NCI-H2081 (cell line): ENCODE measurements around the gene ADRA2C.

Experiments
- DNase-seq, 2 experiments: peaks; one replicate each; lab custom pipeline; 2025; lab: John Stamatoyannopoulos, UW

Gene ADRA2C

DNA sequence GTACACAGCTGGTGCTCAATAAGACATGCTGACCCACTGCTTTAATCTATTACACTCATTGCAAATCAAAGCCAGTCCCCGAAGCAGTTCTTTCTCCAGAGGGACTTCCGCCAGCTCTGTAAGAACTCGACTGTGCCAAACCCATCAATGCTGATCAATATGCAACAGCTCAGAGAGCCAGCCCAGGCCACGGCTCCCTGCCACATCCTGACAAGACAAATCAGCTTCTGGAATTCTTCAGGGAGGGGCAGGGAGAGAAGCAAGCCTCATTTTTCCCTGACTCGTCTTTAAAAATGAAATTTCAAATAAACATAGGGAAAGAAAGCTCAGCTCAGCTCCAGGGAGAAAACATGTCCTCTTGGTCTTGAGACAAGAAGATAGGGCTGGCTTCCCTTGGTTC is 5.3 kb upstream of the ADRA2C start:
- no peak for DNase-seq

DNA sequence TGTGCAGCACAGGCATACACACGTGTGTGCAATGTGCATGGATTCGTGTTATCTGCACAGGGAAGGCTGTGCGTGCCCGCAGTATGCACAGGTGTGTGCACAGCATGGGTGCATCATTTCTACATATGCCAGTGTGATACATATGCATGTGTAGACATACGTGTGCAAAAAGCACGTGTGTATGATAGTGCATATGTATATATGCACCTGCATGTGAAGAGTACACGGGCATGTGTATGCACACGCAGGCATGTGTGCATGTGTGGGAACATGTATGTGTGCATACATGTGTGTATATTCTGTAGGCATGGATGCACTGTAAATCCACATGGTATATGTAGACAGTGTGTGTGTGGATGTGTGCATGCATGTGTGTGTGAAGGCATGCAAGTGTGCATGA is 3.9 kb upstream of the ADRA2C start:
- no peak for DNase-seq

DNA sequence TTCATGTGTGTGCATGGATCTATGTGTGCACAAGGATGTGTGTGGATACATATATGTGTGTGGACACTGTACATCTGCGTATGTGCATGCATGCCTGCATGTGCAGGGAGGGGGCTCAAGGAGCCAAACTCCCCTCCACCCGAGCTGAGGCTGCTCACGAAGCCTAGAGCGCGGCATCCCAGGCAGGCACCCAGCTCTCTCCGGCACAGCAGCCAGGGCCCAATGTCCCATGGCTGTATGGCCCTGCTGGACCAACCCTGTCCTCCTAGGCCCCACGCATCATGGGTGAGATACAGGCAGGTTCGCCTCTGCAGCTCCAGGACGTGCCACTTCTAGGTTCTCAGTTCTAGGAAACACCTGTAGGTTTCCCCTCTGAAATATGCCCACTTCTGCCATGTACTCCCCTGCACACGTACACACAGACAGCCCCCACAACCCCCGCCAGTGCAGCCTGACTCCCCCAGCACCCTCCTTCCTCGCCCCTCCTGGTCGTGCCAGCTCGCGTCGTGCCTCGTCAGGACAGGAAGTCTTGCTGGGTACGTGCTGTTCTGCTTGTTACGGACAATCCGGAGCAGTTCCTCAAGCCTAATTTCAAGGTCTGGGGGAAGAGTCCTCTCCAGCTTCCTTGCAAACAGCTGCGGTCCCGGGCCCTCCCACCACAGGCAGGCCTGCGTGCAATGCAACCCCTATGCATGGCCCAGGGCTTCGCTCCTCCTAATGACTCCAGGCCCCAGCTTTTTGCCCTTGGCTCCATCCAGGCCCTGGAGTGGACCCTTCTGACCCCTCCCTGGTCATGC is 3.2 kb upstream of the ADRA2C start:
- DNase-seq = no peak

DNA sequence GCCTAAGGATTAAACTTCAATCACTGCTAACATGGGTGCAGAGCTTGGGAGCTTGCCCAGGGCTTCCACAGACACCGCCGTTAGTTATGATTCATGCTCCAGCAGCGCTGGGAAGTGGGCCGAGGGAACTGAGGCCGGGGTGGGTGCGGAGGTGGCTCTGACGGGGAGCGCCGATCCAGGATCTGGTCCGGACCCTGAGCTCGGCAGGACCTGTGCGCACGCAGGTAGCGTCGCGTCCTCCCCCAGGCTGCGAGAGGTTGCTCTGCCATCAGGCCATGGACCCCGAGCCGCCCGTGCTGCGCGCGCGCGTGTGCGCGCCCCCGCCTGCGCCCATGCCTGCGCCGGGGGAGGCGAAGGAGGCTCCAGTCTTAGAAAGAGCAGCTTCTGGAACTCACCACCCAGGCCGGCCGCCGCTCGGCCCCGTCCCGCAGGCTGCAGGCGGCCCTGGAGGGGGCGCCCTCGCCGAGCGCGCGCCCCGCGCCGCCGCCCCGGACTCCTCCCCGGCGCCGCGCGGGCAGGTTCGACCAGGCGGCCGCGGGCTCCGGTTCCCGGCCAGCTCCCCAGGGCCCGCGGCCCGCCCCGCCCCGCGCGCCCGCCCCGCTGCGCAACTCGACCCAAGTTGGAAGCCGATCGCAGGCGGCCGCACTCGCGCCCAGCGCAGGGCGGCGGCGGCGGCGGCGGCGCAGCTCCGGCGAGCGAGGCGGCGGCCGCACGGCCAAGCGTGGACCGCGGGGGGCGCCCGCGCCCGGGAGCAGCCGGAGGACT is 732 bp upstream of the ADRA2C start:
- DNase-seq = no peak

DNA sequence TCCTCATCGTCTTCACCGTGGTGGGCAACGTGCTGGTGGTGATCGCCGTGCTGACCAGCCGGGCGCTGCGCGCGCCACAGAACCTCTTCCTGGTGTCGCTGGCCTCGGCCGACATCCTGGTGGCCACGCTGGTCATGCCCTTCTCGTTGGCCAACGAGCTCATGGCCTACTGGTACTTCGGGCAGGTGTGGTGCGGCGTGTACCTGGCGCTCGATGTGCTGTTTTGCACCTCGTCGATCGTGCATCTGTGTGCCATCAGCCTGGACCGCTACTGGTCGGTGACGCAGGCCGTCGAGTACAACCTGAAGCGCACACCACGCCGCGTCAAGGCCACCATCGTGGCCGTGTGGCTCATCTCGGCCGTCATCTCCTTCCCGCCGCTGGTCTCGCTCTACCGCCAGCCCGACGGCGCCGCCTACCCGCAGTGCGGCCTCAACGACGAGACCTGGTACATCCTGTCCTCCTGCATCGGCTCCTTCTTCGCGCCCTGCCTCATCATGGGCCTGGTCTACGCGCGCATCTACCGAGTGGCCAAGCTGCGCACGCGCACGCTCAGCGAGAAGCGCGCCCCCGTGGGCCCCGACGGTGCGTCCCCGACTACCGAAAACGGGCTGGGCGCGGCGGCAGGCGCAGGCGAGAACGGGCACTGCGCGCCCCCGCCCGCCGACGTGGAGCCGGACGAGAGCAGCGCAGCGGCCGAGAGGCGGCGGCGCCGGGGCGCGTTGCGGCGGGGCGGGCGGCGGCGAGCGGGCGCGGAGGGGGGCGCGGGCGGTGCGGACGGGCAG is 792 bp downstream of the ADRA2C start:
- no peak for DNase-seq

DNA sequence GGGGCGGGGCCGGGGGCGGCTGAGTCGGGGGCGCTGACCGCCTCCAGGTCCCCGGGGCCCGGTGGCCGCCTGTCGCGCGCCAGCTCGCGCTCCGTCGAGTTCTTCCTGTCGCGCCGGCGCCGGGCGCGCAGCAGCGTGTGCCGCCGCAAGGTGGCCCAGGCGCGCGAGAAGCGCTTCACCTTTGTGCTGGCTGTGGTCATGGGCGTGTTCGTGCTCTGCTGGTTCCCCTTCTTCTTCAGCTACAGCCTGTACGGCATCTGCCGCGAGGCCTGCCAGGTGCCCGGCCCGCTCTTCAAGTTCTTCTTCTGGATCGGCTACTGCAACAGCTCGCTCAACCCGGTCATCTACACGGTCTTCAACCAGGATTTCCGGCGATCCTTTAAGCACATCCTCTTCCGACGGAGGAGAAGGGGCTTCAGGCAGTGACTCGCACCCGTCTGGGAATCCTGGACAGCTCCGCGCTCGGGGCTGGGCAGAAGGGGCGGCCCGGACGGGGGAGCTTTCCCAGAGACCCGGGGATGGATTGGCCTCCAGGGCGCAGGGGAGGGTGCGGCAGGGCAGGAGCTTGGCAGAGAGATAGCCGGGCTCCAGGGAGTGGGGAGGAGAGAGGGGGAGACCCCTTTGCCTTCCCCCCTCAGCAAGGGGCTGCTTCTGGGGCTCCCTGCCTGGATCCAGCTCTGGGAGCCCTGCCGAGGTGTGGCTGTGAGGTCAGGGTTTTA is 1.5 kb downstream of the ADRA2C start:
- peak in 1 of 2 experiments; percentile 26 for DNase-seq

DNA sequence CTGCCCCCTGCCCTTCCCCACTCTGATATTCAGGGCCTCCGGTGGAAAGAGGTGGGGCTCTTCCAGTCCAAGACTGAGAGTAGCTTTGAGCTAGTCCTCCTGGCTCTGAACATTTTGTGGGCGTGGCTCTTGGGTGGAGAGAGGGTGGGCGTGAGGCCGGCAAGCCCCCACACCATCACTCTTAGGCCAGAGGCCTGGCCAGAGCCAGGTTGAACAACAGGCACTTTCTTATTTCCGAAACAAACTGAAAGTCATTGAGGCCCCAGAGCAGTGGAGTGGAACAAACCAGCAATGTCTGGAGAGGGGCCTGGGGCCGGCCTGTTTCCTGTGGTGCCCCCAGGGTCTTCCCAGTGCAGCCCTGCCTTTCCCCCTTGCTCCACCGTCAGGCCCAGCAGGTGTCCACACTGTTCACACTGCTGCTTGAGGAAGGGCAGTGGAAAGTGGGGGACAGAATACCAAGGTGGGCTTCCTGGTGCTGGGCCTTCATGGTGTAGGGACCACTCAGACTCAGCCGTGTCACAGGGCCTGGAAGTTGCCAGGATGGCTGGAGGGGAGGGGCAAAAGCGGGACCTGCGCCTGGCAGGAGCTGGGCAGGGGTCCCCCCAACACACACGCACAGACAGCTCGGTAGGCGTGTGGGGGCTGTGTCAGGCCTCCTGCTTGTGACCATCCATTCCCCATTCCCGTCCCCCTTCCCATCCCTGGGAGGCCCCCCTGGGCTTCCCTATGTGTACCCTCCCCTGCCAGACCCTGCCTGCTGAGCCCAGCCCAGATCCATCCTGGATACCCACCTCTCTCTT is 2.9 kb downstream of the ADRA2C start:
- DNase-seq = no peak

DNA sequence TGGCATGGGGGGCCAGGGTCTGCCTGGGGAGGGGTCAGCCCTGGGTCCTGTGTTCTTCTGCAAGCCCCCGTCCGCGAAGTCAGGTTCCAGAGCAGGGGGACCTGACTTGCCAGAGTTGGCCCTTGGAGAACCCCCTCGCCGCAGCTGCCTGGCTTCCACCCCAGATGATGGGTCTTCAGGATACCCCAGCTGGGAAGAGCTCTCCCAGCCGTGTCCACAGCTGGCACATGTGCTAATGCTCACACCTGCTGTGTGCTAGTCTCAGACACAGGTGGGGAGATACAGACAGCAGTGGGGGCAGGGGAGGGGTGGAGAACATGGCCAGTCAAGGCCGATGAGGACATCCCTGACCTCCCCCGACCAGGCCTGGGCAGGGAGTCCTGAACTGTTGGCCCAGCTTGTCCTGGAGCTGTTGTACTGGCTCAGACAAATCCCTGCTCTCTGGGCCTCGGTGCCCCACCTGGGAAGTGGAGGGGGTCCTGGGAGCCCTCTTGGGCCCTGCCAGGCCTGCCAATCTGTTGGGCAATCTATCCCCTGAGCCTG is 3.5 kb downstream of the ADRA2C start:
- no peak for DNase-seq

DNA sequence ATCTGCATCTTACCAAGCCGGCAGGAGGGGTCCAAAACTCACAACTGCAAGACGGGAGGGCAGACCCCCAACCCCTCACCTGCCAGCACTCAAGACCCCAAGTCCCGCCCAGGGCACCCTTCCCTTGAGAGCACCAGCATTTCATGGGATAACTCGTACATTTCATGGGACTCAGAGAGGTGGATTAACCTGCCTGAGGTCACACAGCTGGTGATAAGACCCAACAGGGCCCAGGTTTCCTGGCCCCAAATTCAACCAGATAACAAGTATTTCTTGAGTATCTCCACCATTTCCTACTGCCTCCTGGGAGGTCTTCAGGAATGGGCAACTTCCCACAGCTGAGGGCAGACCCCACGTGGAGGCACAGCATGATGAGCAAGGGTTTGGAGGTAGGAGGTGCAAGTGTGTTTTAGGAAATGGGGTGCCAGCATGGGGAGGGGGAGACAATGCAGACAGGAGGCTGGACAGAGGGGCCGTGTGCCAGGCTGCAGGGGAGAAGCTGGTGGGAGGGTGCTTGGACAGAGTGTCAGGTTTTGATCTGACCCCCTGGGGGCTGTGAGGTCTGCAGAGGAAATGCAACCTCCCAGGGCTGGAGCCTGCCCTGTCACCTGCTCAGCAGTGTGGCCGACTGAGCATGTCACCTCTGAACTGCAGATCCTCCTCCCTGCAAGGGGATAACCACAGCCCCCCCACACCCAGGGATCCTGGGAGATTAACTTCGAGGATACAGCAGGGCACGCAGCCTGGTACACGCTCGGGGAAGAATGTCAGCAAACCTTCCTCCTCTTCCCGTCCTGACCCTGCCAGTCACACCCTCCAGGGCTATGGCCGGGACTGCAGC is 4.4 kb downstream of the ADRA2C start:
- DNase-seq = no peak

DNA sequence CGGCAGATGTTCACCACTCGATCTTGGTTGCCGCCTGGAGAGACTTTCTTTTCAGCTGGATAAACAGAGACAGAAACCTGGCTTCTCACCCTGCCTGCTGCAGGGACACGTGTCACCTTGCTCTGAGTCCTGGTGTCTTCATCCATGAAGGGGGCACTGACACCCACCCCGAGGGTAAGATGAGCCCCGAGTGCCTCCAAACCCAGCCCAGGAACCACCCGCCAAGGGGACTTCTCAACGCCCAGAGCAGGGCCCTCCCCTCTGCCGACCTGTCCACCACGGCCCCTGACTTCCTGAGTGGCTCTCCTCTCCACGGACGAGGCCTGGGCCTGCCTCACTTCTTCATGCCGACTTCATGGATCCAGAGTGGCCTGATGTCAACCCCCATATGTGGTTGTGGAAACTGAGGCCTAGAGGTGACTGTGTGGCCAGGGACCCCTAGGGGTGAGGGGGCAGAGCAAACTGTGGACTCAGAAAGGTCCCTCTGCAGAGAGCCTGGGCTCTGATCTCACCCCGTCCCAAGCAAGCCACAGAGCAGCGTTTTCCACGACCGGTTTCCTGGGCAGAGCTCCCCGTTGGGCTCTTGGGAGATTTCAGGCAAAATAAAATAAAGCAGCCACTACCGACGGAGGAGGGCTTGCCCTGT is 5.1 kb downstream of the ADRA2C start:
- DNase-seq = no peak

DNA sequence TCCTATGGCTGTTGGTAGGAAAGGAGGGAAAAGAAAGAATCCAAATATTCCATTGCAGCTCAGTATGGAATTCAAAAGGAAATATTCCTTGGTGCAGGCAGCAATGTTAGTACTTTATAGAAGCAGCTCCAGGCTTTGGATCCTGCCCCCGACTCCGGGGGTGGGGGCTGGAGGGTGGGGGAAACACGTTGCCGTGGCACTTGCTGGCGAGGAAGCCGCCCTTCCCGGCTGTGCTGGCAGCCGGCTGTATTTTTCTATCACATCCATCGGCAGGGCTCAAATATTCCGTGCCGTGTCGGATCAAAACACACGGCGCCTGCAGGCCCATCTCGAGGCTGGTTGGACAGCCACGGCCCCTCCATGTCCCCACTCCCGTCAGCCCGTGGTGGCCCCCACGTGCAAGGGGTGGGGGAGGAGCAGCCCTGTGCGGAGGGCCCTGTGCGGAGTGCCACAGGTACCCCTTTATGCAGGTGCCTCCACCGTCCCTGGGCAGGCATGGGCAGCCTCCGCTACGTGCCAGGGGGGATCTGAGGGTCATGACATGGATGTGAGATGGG is 5.8 kb downstream of the ADRA2C start:
- no peak for DNase-seq

DNA sequence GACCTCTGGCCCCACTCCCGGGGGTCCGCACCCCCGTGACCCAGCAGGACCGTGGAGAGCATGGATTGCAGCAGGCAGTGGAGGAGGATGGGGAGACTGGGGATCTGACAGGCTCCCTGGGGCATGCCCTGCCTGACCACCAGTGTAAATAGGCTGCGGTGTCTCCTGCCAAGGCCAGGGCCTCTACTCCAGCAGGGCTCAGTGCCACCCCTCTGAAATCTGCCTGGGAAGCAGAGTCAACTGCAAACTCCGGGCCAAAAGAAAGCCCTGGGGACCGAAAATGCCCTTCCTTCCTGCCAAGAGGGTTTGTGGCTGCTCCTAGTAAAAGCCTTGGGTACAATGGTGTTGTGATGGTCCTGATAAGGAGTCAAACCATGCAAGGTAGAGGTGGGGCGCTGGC is 6.4 kb downstream of the ADRA2C start:
- no peak for DNase-seq

DNA sequence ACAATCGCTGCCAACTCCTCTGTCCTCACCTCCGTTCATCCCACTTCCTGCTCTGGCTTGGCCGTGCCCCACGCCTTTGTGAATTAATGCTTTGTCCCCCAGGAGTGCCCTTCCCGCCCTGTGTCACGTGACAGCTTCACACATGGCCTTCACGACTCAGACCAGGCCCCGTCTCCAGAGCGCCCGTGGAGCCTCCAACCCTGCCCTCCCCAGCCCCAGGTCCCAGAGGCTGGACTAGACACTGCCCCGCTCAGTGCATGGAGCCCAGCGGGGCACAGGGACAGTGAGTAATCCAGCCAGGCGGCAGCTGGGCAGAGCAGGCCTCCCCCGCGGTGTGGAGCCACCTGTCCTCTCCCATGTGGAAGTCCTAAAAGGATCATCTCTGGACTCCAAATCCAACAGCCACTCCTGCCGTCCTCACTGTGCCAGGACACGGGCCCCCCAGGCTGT is 7.4 kb downstream of the ADRA2C start:
- no peak for DNase-seq

DNA sequence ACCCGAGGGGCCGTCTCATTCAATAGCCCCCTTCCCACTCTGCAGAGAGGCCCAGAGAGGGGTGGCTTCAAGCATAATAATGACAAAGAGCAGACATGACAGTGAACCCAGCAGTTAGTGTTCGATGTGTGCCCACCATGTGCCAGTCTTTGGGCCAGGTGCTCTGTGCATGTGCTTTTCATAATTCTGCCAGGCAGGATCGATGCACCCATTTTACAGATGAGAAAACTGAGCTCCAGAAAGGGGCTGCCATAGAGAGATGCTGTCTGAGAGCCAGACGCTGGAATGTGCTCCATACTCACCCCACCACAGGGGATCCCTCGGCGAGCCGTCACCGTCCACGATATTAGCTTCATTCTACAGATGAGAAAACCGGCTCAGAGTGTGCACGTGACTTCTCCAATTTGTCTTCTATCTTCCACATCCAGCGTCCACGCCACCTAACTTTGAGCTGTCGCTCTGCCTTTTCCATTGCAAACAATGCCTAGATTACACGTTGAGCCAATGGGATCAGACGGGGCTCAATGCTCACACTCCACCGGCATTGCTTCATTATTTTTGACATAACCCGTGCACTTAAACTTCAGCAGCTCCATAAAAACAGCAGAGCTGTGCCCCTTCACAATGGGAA is 8.2 kb downstream of the ADRA2C start:
- no peak for DNase-seq

DNA sequence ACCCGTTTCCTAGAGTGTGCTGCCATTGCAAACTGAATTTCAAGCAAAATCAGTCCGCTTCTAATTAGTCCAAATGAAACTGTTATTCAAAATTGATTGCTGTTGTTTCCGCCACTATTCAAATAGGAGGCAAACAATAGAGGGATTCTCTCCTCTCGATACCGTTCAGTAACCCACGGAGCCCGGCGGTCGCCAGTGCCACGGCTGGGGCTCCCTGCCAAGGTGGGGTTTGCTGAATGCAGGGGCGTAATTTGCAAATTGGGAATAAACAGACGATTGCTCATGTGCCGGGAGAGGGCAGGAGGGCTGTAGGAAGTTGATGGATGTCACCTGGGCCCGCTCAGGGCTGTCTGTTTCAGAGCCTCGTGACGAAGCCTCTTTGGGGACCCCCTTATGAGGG is 8.8 kb downstream of the ADRA2C start:
- no peak for DNase-seq

DNA sequence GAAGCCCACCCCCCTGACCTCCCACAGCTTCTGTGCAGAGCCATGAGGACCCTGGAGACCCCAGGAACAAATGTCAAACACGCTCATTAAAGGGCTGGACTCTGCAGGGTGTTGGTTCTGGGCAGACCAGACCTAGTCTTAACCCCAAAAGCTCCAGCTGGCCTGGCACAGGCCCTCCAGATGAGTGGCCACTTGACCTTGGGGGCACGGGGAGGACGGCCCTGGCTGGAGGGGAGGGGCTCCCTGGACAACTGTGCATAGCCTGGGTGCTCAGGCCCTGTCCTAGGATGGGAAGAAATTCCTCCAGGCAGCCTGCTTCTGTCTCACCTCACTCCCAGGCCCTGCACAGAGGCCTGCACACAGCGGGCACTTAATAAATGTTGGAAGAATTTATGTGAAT is 9.4 kb downstream of the ADRA2C start:
- DNase-seq = no peak

DNA sequence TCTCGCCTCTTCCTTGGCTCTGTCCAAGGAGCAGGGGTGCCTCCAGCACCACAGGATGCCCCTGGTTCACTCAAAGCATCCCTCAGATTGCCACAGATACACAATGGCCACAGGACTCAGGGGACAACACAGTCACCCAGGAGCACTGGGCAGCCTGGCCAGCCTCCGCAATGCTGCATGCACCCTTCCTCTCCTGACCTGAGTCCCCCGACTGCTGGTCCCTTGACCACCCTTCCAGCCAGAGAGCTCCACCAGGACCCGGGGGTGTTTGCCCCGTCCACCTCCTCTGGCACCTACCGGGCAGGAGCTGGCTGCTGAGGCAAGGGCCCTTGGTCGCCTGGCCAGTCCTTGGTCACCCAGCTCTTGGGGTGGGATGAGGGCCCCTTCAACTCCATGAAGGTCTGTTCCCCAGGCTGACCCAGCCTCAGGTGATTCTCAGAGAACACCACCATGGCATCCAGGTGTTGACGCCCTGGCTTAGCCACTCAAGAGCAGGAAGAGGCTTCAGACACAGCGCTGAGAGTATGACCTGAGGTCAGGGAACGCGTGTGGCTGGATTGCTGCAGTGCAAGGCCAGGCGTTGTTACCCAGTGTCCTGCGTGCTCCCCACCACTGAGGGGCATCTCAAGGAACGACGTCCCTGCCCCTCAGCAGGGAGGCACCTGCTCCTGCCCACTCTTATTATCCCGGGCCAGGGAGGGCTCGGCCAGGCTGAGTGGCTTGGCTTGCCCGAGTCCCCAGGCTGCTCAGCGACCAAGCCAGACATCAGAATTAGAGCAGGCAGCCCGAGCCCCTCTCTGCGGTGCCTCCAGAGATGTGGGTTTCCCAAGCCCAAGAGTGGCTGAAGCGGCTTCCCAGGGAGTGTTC is 10.2 kb downstream of the ADRA2C start:
- DNase-seq = no peak

DNA sequence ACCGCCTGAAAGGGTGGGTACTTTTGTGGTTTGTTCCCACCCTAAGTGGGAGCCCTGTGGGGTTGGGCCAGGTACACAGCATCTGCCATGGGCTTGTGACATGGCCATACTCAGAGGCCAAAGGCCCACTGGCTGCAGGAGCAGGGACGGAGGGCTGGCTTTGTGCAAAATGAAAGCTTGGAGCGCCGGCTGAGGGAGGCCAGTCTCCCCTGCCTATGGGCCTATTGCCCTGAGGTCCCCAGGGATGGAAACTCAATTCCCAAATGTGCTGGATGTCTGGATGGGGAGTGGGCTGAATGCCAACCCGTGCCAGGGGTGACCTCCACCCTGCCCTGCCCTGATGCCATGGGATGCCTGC is 10.8 kb downstream of the ADRA2C start:
- no peak for DNase-seq
